GM19452 (cell line): ENCODE data around the gene KCNJ15.

Experiments
- ATAC-seq: cut with Tn5 transposase; IDR thresholded peaks from one replicate; pipeline ENCODE4 v1.9.1; 2021; ENCODE audit not compliant: unreplicated experiment

KCNJ15 gene

DNA sequence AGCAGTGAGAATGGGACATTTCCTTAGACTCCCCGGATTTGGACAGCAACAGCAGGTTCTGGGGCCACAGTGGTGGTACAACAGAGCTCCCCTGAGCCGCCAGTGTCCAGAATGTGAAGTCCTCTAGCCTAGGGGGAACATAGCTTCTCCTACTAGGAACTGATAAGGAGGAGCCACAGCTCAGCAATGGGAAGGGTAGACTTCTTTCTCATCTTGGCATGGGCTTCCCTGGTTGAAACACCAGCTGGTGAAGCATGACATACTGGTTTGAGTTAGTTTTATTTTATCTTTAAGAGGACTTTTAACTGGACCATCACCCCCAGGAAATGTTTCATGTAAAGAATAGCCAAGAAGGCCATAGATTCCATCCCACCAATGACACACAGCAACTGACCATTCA lies 68.4 kb downstream of the KCNJ15 start:
- no peak for ATAC-seq

DNA sequence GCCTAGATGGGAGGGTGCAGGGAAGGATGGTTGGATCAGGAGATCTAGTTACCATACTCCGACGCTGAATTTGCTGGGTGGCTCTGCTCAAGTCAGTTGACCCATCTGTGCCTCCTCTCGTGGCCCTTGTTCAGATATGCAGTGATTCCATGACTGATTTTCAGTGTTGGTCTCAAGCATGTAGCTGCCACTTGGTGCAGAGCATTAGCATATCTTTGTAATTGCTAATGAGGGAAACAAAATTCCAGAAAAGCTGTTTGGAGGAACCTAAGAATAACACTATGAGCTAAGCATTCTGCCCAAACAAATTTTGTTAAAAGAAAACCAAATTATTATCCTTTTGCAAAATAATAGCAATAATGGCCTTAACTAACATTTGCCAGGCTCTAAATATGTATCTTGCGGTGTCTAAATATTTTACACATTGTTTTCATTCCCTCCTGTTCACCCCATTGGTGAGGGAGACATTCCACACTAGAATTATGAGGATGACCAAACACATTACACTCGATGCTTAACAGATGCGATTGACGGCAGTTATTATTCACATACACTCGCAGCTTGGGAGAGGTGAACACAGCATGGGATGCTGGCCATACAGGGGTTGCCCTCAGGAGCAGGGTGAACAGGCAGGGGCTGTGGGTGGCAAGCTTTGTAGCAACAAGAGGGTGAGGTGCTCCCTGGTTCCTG lies 69.1 kb downstream of the KCNJ15 start:
- no peak for ATAC-seq

DNA sequence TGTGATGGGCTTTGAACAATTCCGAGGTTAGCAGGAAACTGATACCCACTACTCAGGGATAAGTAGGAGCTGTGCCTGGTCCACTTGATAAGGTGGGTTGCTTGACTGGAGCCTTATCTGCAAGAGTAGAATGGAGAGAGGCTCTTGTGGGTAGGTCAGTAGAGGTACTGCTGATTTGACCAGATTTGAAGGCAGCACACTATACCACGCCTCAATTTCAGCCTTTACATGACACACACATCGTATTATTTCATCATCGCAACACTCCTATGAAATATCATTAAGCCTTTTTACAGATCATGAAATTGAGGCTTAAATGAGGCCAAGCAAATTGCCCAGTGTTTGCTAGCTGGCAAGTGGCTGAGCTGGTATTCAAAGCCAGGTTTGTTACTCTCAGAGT lies 69.6 kb downstream of the KCNJ15 start:
- ATAC-seq, result no peak

DNA sequence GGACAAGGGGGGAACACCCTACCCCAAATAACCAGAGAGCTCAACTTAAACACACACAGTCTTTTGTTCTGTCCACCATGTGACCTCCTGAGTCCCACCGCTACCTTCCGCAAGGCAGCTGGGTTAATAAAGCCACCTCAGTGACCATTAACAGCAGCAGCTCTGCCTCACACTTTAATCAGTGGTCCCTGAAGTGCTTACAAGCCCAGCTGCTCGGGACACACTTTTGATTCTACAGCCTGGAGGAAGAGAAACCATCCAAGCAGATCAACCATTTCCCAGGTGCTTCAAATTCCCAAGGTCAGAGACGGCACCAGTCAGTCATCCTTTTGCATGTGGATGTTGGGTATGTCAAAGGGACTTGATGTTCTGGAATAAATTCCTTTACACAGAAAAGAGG lies 70.1 kb downstream of the KCNJ15 start:
- ATAC-seq, result no peak

DNA sequence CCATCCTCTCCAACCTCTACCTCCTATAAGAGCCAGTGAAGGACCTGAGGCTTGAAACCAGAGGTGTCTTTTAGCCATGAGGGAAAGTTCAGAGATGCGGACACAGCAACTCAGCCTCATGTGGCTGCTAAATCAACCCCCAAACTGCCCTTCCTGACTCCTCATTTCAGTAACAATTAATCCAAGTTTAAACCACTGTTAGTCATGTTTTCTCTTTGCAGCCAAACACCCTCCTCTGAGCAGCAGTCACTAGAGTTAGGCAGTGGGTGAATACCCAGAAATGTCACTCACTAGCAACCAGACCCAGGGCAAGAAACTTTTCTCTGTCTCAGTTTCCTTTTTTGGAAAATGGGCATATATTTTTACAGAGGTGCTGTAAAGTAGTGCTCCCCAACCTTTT lies 71.2 kb downstream of the KCNJ15 start:
- ATAC-seq, result no peak

DNA sequence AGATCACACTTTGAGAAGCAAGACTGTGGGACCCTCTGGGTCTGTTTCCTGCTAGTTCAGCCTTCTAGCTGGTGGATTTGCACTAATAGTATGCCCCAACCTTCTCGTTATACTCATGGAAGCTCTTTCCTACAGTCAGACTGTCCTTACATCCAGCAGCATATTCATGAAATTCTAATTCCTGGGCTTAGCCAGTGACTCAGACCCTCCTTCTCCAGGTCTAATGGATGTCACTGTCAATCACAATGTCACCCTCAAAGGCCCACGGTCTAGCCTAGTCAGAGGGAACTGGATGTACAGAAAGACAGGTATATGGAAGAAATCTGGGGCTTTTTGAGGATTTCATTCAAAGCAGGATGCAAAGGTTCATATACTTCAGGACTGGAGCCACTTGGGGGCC lies 72.4 kb downstream of the KCNJ15 start:
- no peak for ATAC-seq

DNA sequence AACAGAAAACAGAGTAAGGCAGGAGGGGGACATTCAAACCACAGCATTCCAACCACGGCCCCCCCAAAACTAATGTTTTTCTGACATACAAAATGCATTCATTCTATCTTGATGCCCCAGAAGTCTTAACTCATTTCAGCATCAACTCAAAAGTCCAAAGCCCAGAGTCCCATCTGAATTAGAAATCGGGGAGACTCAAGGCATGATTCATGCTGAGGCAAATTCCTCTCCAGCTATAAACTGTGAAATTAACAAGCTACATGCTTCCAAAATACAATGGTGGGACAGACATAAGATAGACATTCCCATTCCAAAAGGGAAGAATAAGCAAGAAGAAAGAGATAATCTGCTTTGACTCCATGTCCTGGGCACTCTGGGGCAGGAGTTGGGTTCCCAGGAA lies 73.9 kb downstream of the KCNJ15 start:
- ATAC-seq, result no peak

DNA sequence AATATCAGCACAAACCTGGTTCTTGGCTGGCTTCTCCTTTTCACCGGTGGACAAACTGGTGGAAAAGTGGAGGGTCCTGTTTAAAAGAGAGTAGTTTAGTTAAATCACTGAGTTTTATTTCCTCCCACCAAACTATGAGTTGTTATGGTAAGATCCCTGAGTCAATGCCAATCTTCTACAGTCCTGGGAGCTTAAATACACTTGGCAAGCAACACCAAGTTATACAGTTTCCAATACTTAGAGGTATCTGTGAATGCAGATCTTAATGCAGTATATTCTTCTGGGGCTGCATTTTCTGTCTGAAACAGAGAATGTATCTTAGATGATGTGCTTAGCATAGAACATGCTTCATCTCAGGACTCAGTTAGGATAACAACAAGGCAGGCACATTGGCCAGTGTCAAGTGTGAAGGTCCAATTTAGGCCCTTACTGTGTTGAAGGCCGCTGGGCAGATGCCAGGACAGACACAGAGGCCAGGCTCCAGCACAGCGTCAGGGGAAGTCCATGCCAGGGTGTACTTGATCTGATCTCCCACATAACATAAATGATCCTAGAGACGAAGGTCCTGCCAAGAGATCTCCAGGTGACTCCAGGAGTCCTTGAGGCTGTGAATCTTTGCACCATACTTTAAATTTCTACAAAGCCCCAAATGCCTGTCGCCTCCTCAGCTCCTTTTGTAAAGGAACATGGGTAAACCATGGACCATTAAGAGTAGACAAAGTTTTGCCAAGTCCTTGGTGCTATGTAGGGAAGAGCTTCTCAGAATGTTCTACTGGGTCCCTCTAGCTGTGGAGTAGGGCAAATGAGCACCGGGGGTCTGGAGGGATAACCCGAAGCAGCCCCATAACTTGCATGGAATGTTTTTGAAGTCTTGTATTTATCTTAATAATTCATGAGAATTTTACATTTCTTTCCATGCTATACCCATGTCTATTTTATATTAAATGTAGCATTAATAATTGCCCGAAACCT lies 76.8 kb downstream of the KCNJ15 start:
- no peak for ATAC-seq

DNA sequence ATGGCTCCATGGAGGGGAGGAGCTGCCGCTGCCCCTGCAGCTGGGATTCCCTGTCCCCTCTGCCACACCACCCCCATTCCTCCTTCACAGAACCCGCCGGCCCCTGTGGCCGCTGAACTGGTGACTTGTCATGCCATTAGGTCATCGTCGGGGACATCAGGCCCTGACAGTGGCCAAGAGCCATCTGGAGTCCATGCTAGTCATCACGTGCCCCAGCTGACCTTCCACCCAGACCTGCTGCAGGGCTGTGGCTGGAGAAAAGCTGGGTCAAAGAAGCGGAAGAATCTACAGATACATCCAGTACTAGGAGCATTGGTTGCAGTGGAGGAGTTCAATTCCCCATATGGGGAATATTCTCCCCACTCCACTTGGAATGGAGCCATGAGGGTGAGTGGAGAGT lies 78.1 kb downstream of the KCNJ15 start:
- ATAC-seq, result no peak

DNA sequence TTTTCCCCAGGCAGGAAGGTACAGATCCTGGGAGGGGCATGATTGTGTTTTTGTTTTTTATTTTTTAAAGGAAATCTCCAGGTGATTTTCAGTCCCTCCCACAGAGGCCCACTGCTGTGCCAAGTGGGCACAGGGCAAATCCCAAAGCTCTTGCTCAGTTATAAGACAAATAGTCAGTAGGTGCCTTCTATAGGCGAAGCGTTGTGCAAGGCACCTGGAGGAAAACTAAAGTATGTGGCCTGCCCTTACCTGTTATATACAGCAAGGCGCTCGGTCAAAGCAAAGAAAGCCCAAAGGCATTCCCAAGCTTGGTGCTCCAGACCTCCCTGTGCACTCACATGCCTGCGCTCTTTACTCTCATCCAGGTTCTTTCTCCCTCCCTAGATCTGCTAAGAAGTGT lies 81.0 kb downstream of the KCNJ15 start:
- no peak for ATAC-seq

DNA sequence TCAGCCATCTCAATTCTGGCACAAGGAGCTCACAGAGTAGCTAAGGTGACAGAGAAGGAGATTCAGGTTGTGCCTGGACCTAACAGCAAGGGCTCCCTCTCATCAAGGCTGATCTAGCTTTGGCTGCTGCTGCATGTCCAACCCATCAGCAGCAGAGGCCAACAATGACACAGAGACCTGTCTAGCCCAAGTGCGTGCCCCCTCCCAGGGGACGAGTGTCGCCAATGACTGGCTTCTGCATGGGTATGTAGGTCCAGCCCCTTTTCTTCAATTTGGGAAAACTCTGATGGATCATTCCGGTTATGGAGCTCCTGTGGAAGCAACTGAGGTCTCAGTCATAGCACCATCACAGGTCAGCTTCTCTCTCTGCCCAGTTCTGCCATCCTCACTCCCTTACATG lies 83.3 kb downstream of the KCNJ15 start:
- ATAC-seq, result no peak

DNA sequence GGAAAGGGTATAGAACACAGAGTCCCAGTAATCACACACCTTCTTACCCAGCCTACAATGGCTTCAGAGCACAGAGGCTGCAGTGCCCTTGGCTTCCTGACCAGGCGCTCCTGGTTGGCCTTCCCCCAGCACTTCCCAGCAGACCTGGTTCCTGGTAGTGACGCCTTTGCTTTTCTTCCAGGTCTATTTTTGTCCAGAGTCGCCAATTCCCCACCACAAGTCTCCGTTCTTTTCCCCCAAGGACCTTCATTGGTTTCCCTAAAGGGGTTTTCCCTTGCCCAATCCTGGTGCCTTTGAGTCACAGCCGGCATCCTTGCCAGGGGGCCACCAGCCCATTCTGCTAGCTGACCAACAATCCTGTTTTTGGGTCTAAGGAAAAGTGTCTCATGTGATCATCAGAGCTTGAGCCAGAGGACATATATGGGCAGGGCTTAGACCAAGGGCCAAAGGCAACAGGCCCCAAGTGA lies 84.8 kb downstream of the KCNJ15 start:
- no peak for ATAC-seq

DNA sequence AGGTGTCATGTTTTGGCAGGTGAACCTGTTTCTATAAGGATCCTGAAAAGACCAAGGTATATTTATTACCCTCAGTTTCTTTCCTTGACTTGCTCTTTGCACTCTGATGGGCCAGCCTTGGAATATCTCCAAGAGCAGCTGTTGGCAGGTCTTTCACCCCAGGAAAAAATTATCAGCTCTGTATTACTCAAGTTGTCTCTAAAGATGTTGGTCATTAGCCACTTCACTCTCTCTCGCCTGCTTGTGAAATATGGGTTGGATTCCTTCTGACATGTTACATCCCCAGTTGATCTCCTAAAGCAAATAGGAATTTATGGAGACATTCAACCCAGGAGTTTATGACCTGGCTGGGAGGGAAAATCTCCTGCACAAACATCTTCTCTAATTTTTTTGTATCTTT lies 85.9 kb downstream of the KCNJ15 start:
- ATAC-seq, result no peak

DNA sequence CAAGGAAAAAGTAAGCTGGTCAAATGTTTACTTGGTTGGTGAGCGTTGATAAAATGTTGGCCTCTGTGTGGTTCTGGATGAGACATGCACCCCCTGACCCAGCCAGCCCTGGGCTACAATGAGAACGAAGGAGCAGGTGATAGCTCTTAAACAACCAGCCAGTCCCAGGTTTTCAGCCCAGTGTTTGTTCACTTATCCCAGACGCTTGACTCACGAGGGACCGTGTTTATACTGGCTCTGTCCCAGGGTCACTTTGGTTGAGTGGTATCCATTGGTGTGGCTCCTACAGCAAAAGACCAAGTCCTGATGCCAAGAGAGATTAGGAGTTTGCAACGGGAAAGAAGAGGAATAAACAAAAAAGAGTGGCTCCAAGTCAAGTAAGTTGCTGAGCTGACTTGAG lies 86.9 kb downstream of the KCNJ15 start:
- ATAC-seq, result no peak

DNA sequence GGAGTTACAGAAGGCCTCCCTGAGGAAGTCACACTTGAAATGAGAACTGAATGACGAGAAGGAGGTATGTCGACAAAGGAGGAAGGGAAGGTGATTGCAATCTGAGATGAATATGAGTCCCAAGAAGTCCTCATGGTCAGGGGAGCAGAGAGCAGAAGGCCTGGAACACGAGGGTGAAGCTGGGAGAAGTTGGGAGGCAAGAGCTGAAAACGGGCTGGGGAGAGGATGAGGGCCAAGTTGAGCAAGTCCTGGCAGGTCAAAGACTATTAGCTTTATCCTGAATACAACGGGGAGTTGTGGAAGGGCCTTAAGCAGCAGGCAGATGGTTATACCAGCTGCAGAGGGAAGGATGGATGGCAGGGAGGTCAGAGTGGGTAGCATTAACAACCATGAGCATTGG lies 89.5 kb downstream of the KCNJ15 start:
- ATAC-seq, result no peak

DNA sequence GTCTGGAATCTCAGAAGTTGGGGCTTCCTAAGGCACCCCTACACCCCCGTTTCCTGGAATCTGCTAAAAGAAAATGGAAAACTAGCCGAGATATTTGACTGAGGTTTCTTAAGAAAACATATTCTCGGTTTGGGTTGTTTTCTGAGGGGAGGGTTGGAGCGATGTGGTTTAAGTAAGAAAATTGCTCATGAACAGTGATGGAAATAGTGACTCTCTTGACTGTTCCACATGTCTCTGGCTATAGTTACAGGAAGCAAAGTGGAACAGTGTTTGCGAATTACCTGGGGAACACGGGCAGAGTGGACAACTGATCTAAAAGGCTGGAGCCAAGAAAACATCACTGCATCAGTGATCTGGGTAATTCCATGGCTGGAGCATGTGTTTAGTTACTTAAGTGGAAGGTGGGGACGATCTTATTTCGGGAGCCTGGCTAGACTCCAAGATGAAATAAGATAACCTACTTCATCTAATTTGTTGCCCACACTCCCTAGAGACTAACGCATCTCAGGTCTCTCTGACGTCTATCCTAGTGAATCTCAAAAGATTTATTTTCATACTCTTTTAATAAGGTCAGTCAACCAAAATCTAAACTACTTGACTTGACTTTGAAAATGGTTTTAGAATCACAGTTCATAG lies 92.4 kb downstream of the KCNJ15 start:
- ATAC-seq, result no peak

DNA sequence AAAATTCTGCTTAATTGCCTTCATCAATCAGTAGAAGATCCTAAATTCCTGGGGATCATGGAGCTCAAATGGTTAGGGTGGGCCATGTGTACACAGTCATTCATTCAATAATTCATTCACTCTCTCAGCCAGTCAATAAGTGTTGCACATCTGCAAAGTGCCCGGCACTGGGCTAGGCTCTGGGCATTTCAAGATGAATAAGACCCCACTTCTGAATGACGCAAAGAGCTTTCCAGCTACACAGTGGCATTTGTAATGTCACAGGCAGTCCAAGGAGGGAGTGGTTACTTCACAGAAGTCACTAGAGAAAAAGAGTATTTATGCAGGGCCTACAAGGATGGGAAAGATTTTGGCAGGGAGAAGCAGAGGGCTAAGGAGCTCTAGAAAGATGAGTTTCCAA lies 93.2 kb downstream of the KCNJ15 start:
- no peak for ATAC-seq

DNA sequence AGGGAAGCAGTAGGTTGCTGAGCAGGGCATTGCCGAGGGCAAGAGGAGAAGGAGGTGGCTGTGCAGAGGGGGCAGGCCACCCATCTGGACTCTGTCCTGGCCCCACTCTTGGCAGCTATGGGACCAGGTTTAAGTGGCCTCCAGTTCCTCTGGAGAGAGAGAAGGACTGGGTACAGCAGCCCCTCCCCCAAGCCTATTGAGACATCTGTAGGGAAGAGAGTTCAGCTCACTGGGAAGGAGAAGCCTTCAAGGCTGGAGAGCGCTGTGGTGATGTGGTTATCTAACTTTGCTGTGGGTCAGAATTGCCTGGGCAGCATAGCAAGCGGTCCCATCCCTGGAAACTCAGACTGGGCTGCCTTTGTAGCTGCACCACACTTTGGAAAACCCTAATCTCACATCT lies 93.9 kb downstream of the KCNJ15 start:
- no peak for ATAC-seq

DNA sequence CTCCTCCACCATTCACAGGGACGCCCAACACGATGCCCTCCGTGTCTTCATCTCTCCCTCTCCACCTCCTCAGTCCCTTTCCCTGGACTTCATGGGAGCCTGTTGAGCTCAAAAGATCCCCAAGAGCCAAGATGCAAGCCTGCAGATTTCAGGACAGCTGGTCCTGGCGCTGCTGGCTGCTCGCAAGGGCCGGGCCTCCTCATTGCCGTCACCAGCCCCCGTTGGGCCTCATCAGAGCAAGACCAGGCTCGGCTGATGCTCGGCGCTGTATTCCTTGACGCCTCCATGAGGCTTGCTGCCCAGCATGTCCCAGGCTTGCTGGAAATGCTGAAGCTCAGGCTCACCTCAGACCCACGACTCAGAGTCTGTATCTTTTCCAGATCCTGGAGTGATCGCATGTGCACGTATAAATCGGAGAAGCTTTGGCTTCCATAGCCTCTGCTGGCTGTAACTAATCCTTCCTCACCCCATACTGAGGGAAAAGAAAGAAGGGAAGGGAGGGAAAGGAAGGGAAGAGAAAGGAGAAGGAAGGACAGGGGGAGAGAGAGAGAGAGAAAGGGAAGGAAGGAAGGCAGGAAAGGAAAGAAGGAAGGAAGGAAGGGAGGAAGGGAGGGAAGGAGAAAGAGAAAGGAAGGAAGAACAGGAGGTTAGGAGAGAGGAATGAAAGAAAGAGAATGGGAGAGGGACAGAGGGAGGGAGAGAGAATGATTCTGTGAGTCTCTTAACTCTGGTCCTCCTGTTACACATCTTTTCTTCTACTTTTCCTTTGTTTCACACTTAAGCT lies 94.6 kb downstream of the KCNJ15 start:
- ATAC-seq, result no peak

DNA sequence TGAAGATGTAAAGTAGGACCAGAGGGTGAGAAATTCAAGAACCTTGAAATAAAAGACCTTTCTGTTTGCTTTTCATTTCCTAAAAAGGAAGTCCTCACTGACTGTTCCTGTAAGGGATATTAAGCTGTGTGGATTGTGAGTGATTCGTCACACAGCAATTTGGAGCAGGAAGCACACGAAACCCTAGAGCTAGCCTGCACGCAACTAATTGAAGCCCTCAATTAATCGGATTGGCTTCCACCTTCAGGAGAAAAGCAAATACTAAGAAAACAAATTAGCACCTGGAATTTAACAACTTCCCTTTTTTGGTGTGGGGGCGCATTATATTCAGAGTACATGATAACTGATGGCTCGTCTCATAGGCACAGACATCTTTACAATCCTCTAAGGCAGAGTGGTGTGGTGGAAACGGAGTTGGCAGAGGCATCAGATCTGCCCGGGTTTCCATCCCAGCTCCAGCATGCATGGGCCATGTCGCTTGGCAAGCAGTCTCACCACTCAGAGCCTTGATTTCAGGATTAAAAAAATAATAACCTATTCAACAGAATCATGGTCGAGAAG lies 95.2 kb downstream of the KCNJ15 start:
- ATAC-seq, result no peak
